TTC549 (cell line): ENCODE measurements around the gene MAGED2.
"Not testable (repeated sequence)": the region's sequence is repeated elsewhere in the genome, so short reads cannot be mapped to it uniquely, and the experiment has no call there.

ENCODE experiments used
- FAIRE-seq: peaks from 2 replicates; lab custom pipeline; 2012; peaks lifted over from hg19 to GRCh38; lab: Jason Lieb, UNC

Gene MAGED2

DNA sequence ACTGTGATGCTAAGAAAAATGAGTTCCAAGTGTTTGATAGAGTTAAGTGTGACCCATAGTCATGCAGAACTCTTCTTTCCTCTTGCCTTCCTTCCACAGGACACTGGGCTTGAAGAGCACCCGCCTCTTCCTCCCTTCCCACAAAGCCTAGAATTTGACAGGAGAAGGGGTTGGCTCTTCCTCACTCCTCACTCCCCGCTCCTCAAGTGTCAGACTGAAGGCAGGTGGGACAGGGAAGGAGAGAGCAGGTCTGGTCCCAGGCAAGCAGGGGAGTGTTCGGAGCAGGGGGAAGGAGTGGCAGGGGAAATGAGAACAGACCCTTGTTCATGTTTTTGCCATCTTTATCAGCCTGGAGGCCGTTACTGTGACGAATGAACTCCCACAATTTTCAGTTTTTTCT lies 10.7 kb downstream of the MAGED2 start:
- FAIRE-seq, result no peak

DNA sequence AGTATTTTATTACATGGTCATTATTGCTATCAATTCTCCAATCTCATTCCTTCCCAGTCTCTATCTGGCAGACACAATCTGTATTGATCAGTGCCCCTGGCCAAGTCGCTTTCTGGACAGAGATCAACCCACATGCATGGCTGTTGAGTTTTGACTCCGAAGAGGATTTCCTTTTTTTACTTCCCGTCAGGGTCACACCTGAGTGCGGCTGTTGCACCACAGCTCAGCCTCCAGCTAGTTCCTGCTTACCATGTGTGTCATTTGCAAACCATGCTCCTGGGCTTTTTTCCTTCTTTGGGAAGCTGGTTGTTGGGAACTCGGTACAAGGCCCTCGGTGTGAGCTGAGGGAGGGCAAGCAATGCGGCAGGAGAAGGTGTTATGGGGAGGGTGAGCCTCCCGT lies 11.7 kb downstream of the MAGED2 start:
- no peak for FAIRE-seq

DNA sequence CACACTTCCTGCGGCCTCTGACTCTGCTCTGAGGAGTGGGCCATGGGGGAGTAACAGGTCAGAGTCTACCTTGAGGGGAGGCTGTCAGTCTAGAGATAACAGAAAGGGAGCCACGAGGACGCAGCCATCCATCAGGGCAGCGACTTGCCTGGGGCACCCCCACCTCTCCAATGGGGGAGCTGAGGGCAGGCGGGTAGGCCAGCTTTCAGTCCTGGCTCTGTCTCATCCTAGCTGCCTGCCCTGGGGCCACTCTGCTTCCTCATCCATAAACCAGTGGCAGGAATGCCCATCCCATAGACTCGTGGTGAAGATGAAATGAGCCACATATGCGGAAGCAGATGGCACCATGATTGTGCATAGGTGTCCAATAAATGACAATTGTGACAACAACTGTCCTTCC lies 13.2 kb downstream of the MAGED2 start:
- FAIRE-seq, result no peak

DNA sequence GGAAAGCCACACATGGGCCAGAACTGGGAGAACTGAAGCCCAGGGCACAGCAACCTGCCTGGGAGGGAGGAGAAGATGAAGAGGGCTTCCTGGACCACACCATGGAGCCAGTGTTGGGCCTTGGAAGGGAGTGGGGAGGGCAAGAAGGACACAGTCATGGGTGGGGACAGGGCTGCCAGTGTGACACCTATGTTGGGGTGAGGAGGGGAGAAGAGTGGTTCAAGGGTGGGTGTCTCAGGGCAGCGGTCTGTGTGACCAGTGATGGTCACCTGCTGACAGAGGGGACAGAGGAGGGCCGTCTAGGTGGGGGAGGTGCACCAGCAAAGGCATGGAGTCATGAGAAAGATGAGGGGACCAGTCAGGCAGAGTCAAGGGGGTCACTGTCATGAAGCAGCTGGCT lies 13.8 kb downstream of the MAGED2 start:
- FAIRE-seq, result no peak

DNA sequence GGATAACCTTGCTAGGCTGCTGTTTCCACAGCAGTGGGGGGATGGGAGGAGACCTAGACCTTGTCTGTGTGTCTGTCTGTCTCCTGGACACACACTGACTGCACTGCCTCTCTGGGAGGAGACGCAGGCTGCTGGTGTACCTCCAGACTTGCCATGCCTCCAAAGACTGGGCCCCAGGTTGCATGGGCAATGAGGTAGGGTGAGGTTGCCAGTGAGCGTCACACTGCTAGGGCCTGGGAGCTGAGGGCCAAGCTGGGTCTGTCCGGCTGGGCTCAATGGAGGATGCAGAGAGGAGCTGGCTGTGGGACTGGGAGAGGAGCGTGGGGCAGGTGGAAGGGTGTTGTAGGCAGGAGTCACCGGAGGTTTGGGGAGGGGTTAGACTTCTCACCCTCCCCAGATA lies 16.6 kb downstream of the MAGED2 start:
- no peak for FAIRE-seq

DNA sequence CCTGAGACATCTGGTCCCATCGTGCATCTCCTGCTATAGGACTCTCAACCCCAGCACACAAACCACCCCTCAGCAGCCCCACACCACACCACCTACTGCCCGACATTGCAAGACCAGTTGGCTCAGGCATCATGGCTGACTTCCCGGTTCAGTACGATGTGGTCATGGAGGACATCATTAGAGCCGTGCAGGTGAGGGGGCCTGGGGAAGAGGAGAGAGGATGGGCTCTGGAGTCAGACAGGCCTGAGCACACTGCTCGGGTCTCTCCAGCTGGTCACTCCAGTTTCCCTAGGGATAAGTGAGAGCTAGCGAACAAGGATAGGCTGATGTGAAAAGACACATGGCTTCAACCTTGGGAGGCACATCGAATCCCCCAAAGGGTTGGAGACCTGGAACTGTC lies 17.2 kb downstream of the MAGED2 start:
- no peak for FAIRE-seq

DNA sequence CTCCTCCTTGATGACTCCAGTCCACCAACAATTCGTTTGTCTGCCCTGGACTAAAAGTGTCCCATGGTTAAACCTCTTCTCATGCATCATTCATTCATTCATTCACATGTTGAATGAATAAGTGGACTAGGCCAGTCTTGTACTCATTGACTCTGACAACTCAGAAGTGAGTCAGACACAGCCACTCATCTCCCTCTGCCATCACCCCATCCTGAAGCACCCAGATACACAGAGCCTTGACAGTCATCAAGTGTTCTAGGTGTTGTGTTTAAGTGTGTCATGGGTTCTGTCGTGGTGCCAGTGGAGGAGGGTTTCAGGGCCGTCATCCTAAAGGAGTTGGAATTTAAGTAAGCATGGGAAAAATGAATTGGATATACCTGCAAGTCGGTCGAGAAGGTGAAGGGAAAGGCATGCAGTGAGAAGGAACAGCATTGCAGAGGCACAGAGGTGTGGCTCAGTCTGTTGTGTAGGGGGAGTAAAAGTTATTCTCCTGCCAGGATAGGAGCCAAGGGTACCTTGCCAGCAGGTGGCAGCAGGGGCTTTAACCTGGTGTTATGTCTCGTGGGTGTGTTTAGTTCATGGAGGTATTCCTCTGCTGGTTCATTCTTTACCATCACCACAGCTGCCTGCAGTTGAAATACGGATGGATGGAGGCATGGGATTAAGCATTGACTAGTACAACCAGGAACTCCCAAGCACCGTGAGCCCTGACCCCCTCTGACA lies 18.3 kb downstream of the MAGED2 start:
- no peak for FAIRE-seq

DNA sequence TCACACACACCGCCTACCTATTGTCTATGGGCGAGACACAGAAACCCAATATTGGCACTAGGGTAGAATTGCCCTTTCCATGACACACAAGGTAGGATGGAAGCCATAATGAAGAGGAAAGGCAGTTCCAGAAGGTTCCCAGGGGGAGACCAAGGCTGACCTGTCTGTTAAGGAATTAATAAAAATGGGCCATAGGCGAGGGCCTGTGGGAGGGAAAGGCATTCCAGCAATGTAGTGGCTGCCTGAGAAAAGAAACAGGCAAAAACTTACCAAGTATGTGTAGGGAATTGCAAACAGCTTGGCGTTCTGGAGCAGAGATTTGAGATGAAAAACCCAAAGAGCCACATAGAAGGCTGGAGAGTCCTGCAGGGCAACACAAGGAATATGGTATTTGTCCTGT lies 19.1 kb downstream of the MAGED2 start:
- no peak for FAIRE-seq

DNA sequence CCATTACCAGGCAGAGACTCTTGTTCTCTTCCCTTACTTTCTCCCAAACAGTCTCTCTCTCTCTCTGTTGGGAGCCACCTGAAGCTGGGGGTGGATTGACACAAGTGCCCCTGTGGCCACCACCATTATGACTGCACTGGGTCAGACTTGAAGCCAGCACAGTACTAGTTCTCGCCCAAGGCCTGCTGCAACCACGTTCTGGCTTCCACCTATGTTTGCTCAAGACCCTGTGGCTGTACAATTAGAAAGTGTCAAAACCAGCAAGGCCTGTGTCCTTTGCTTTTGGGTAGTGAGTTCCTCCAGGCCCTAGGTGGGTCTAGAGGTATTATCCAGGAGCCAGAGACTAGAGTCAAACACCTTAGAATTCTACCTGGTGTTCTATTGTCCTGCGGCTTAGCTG lies 31.0 kb downstream of the MAGED2 start:
- FAIRE-seq, result no peak

DNA sequence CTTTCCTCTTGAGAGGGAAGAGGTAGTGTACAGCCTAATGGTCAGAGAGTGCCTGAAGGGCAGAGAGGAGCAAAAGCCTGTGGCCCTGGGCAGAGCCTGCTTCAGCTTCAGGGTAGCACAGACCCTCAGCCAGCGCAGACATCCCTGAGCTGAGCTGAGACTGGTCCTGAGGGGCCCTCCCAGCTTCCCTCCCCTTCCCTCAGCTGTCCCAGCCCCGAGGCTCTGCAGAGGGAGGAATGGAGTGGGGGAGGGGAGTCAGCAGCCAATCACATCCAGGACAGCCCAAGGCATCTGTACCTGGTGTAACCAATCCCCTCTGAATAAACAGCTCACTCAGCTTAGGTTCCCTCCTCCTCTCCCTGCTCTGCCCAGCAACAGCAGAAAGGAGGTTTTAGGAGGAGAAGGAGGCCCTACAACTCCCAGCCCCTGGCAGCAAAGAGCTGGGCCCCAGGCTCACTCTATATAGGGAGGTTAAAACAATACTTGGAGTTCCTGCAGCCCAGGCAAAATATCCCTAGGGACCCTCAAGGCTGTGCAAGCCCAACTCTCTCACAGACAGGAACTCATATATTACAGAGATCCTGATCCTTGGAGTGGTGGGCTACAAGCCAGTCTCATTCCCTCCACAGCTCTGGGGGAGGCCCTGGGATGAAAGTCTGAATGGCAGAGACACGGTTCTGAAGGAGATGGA lies 33.8 kb downstream of the MAGED2 start:
- not testable (repeated sequence) for FAIRE-seq

DNA sequence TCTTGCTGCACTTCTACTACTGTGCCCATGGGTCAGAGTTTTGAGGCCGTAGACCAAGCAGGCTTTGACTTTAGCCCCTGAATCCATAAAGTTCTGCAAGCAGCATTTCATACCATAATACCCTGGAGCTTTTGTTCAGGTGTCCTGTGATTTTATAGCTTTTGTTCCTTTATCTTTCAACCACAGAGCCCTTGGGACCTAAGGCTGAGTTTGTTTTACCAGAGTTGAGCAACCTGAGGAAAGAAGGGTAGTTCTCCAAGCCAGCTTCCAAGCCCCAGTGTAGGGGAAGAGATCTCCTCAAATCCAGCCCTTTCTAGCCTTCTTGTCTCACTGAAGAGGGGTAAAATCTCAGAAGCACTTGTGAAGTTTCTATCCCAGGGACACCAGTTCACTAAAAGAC lies 35.1 kb downstream of the MAGED2 start:
- FAIRE-seq, result no peak

DNA sequence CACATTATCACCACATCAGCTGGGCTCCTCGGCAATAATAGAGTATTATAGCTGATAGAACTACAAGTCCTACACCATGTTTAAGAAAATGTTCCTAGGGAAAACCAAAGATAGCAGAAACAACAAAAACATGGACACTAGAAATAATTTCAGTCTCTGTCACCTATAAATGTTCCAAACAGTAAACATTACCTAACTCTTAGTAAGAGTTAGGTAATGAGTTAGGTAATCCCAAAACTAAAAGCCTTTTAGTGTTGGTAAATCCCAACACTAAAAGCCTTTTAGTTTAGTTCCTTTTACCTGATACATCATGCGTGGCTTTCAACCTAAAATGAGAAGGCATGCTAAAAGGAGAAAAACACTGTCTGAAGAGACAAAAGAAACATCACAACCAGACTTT lies 35.5 kb downstream of the MAGED2 start:
- FAIRE-seq, result no peak

DNA sequence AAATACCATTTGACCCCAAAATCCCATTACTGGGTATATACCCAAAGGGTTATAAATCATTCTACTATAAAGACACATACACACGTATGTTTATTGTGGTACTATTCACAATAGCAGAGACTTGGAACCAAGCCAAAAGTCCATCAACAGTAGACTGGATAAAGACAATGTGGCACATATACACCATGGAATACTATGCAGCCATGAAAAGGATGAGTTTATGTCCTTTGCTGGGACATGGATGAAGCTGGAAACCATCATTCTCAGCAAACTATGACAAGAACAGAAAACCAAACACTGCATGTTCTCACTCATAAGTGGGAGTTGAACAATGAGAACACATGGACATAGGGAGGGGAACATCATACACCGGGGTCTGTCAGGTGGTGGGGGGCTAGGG lies 40.2 kb downstream of the MAGED2 start:
- not testable (repeated sequence) for FAIRE-seq

DNA sequence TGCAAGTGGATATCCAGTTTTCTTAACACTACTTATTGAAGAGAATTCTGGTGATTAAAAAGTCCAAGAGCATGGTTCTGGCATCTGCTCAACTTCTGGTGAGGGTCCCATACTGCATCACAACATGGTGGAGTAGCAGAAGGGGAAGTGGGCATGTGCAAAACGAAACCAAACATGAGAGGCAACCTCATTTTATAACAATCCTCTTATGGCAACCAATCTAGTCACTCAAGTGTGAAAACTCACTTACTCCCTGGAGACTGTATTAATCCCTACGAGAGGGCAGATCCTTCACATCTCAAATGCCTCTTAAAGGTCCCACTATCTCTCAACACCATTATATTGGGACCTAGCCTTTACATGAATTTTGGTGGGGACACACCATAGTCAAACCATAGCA lies 57.7 kb downstream of the MAGED2 start:
- no peak for FAIRE-seq
